ENCODE results near the gene MANEAL. TPM values are rescaled to one million over a fixed set of nuclear protein-coding genes. Genes with fewer than 3 reads are reported as not detected.
A peak's percentile ranks its signal among the peaks of the same experiment; 100 is the strongest.

Gene MANEAL
- total RNA-seq, 1 experiment from 2014 or later = 6.4 TPM

DNA sequence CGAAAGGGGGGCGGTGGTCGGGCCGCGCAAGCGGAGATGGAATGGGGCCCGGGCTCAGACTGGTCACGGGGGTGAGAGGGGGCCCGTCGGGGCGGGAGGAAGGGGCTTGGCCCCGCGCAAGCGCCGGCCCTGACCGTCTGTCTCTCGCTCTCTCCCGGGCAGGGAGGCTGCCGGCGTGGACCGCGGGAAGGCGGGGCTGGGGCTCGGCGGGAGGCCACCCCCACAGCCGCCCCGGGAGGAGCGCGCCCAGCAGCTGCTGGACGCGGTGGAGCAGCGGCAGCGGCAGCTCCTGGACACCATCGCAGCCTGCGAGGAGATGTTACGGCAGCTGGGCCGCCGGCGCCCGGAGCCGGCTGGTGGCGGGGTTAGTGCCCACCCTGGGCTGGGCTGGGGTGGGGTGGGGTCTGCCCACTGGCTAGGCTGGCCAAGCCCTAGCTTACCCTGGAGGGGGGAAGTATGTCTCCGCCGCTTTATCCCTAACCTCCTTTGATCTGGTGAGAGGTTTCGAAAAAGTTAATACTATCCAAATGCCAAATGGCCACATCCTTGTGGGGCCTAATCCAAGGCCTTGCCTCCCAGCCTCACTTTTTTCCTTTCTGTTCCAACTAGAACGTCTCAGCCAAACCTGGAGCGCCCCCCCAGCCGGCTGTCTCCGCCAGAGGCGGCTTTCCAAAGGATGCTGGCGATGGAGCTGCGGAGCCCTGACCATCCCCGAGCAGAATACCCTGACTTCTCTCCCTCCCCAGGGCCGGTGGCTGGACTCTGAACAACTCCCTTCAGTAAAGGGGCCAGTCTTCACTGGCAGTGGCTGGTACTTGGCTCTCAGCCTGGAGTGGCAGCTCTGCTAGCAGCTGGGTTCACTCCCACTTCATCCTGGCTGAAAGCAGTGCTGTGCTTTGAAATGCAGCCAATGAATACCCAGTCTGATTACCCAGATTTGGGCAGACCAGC is 15.0 kb downstream of the MANEAL start (continued):
- no peak for TF ChIP-seq ZNF281 (CRISPR knock-in tag; IDR thresholded peaks at IDR 0.05)
- TF ChIP-seq USF2 (CRISPR knock-in tag; IDR thresholded peaks at IDR 0.05) = no peak
- 0 out of 2 replicates have a peak, but pooled peaks have one; percentile 23 for TF ChIP-seq ZBTB43 (CRISPR knock-in tag; IDR thresholded peaks at IDR 0.05)
- TF ChIP-seq RELA (CRISPR knock-in tag; IDR thresholded peaks at IDR 0.05; ENCODE audit: borderline replicate concordance) = no peak
- no peak for TF ChIP-seq ZNF317 (CRISPR knock-in tag; IDR thresholded peaks at IDR 0.05; ENCODE audit: borderline replicate concordance, low read depth)
- peak; percentile 10; the same call in 1 of the 2 replicates for TF ChIP-seq ETV6 (CRISPR knock-in tag; IDR thresholded peaks at IDR 0.05)
- no peak for TF ChIP-seq GABPB1 (CRISPR knock-in tag; IDR thresholded peaks at IDR 0.05)
- no peak for TF ChIP-seq JUN (CRISPR knock-in tag; IDR thresholded peaks at IDR 0.05)
- TF ChIP-seq ATF1 (CRISPR knock-in tag; IDR thresholded peaks at IDR 0.05) = no peak
- TF ChIP-seq, protein P1, sequence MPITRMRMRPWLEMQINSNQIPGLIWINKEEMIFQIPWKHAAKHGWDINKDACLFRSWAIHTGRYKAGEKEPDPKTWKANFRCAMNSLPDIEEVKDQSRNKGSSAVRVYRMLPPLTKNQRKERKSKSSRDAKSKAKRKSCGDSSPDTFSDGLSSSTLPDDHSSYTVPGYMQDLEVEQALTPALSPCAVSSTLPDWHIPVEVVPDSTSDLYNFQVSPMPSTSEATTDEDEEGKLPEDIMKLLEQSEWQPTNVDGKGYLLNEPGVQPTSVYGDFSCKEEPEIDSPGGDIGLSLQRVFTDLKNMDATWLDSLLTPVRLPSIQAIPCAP (CRISPR knock-in tag; IDR thresholded peaks at IDR 0.05) = no peak
- no peak for TF ChIP-seq TCF7 (CRISPR knock-in tag; IDR thresholded peaks at IDR 0.05; ENCODE audit: low read depth)
- TF ChIP-seq NFYB (CRISPR knock-in tag; conservative IDR thresholded peaks at IDR 0.05; ENCODE audit: low read depth) = no peak
- TF ChIP-seq SMAD4 (CRISPR knock-in tag; IDR thresholded peaks at IDR 0.05) = no peak
- 0 out of 2 replicates have a peak, but pooled peaks have one; percentile 49 for TF ChIP-seq HMGXB4 (CRISPR knock-in tag; IDR thresholded peaks at IDR 0.05)
- TF ChIP-seq NFE2L1 (CRISPR knock-in tag; IDR thresholded peaks at IDR 0.05) = no peak
- TF ChIP-seq, protein P2, sequence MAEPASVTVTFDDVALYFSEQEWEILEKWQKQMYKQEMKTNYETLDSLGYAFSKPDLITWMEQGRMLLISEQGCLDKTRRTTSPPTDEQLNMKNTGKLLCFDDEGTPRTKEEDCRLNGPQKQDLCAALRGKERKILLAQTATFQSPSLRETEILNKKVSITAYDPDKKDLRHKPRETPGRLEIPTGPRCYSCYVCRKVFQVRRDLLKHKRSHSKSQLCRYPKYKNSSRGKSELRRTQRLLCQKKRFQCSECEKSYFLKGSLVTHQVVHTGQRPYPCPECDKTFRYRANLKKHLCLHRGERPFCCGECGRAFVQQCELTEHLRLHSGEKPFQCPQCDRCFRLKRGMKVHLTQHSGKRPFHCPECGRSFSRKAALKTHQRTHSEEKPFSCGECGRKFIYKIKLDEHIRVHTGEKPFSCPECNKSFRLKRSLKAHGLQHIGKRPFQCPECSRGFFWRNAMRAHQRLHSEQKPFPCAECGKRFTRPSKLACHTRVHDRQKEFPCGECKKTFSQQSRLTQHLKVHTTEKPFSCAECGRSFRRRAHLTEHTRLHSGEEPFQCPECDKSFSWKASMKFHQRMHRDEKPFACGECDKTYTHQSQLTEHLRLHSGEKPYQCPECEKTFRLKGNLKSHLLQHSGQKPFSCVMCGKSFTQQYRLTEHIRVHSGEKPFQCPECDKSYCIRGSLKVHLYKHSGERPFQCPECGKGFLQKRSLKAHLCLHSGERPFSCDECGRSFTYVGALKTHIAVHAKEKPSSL (CRISPR knock-in tag; conservative IDR thresholded peaks at IDR 0.05) = no peak
- TF ChIP-seq ZNF532 (CRISPR knock-in tag; IDR thresholded peaks at IDR 0.05; ENCODE audit: borderline replicate concordance) = no peak
- no peak for TF ChIP-seq ZNF671 (CRISPR knock-in tag; IDR thresholded peaks at IDR 0.05)
- TF ChIP-seq, protein P3, sequence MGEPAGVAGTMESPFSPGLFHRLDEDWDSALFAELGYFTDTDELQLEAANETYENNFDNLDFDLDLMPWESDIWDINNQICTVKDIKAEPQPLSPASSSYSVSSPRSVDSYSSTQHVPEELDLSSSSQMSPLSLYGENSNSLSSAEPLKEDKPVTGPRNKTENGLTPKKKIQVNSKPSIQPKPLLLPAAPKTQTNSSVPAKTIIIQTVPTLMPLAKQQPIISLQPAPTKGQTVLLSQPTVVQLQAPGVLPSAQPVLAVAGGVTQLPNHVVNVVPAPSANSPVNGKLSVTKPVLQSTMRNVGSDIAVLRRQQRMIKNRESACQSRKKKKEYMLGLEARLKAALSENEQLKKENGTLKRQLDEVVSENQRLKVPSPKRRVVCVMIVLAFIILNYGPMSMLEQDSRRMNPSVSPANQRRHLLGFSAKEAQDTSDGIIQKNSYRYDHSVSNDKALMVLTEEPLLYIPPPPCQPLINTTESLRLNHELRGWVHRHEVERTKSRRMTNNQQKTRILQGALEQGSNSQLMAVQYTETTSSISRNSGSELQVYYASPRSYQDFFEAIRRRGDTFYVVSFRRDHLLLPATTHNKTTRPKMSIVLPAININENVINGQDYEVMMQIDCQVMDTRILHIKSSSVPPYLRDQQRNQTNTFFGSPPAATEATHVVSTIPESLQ (CRISPR knock-in tag; IDR thresholded peaks at IDR 0.05) = no peak
- TF ChIP-seq GRHL2 (CRISPR knock-in tag; IDR thresholded peaks at IDR 0.05; ENCODE audit: insufficient replicate concordance, severe bottlenecking) = no peak
